Body of pancreas (tissue), 4 donors: Measurements from ENCODE around the gene TMEM255B. TPM values are rescaled to one million over a fixed set of nuclear protein-coding genes. Genes with fewer than 3 reads are reported as not detected.

Experiments used
- ATAC-seq: fragments of 150-250 bp; one replicate; pipeline ENCODE4 v1.9.1; 2016
- DNase-seq, 4 donors: peaks; one replicate each; pipeline ENCODE4 v3.0.0-alpha.2; 2019
- H3K27ac ChIP-seq, 4 donors: fragments of 200-600 bp; sonication (generic); 1 replicate in 3 of 4; 2 replicates in 1 of 4; pipeline versions ENCODE4 v1.5.1 to v1.6.1; 2016 to 2019; ENCODE audit warnings: mild to moderate bottlenecking in 1 of 4, mixed read lengths in 1 of 4, moderate library complexity in 1 of 4
- H3K27me3 ChIP-seq, 2 donors: fragments of 200-600 bp; sonication (generic); one replicate each; pipeline ENCODE4 v1.6.0; 2016; ENCODE audit warnings: mild to moderate bottlenecking in 1 of 2
- H3K36me3 ChIP-seq, 2 donors: fragments of 200-600 bp; sonication (generic); replicated peaks in 1 of 2; 2 replicates each; pipeline ENCODE4 v1.5.1; 2016; ENCODE audit warnings: low read depth in 2 of 2; ENCODE audit not compliant: insufficient read depth in 1 of 2
- H3K4me1 ChIP-seq: fragments of 200-600 bp; sonication (generic); one replicate; pipeline ENCODE4 v1.6.0; 2016
- H3K4me3 ChIP-seq, 2 donors: fragments of 200-600 bp; sonication (generic); 1 replicate in 1 of 2; 2 replicates in 1 of 2; pipeline ENCODE4 v1.5.1; 2016 to 2019
- H3K9me3 ChIP-seq, 3 donors: fragments of 200-600 bp; sonication (generic); 1 replicate in 2 of 3; 2 replicates in 1 of 3; pipeline ENCODE4 v1.5.1; 2016
- CTCF ChIP-seq, 7 experiments: fragments of 450-650 bp in 4 of 7; fragments of 200-600 bp in 3 of 7; sonication (generic) in 3 of 7; IDR thresholded peaks; one replicate each; pipeline ENCODE4 v1.5.1; 2016 to 2019; ENCODE audit warnings: antibody characterized with exemption in 7 of 7
- POLR2A ChIP-seq, 3 donors: fragments of 450-650 bp; IDR thresholded peaks; one replicate each; pipeline ENCODE4 v1.6.1; 2016; ENCODE audit warnings: antibody characterized with exemption in 3 of 3, mild to moderate bottlenecking in 2 of 3
- WGBS, 2 donors: methylation state at CpG; one replicate each; pipeline ENCODE4 v1.1.5; 2017; 5-methylcytosine and 5-hydroxymethylcytosine counted together
- intact Hi-C: fragments of 100-400 bp; cut with DNase I; formaldehyde crosslinking; loops from one replicate; pipeline ENCODE4 v1.15.1; 2023
- total RNA-seq, 2 donors: library from RNA; depleted of rRNA; stranded (reverse); fragments of >200 nt; gene quantifications; one replicate each; pipeline ENCODE4 v1.1.0, GENCODE V29; 2016

Gene TMEM255B
- total RNA-seq, 2 donors from 2014 or later: 1.0 to 4.6 TPM

GRCh38 chr13:113732176-113732960 lies 26.7 kb upstream of the TMEM255B start:
- H3K4me1 ChIP-seq: no peaks in the 10 kb centered on the region
- no peaks in the 10 kb centered on the region for H3K36me3 ChIP-seq
- H3K27ac ChIP-seq: no peak overlapping the region
- no peaks in the 10 kb centered on the region for H3K9me3 ChIP-seq
- TF ChIP-seq POLR2A (IDR thresholded peaks at IDR 0.05): no peak
- DNase-seq: peak in 1 of 4 donors; percentile 9
- 47 to 69% methylated on average over 10 to 26 of the region's 29 CpGs for WGBS, 2 donors
- peaks cover 0 to 3% of the 10 kb centered on the region in 2 donors for H3K27me3 ChIP-seq
- no peak overlapping the region for H3K4me3 ChIP-seq
- no peak for ATAC-seq
- intact Hi-C loops: no loop called here

GRCh38 chr13:113732961-113733950 lies 25.8 kb upstream of the TMEM255B start:
- peak in 1 of 4 donors; percentile 9 for DNase-seq
- Histone ChIP-seq H3K4me1 (no peaks in the 10 kb centered on the region), H3K4me3 (no peak overlapping the region), H3K27me3 (peaks cover 0 to 3% of the 10 kb centered on the region in 2 donors), H3K36me3 (no peaks in the 10 kb centered on the region), H3K9me3 (no peaks in the 10 kb centered on the region), H3K27ac (no peak overlapping the region)
- TF ChIP-seq POLR2A (IDR thresholded peaks at IDR 0.05) (no peak), CTCF (IDR thresholded peaks at IDR 0.05) (no peak)
- ATAC-seq: no peak
- intact Hi-C loops: no loop called here
- WGBS, 2 donors: 68 to 82% methylated on average over 44 to 46 of the region's 55 CpGs

GRCh38 chr13:113734099-113734825 lies 24.8 kb upstream of the TMEM255B start:
- no peak for ATAC-seq
- no peaks in the 10 kb centered on the region for H3K4me1 ChIP-seq
- intact Hi-C loops: no loop called here
- WGBS, 2 donors: 71 to 72% methylated on average over 20 to 26 of the region's 26 CpGs
- peak in 1 of 4 donors; percentile 10 for DNase-seq
- H3K4me3 ChIP-seq: no peak overlapping the region
- no peak overlapping the region for H3K27ac ChIP-seq
- H3K27me3 ChIP-seq: peaks cover 0 to 3% of the 10 kb centered on the region in 2 donors
- TF ChIP-seq CTCF (IDR thresholded peaks at IDR 0.05): no peak
- no peaks in the 10 kb centered on the region for H3K9me3 ChIP-seq
- no peaks in the 10 kb centered on the region for H3K36me3 ChIP-seq

- H3K27ac ChIP-seq: no peak overlapping the region
- H3K36me3 ChIP-seq: no peaks in the 10 kb centered on the region
- no peaks in the 10 kb centered on the region for H3K9me3 ChIP-seq
- ATAC-seq (no peak), DNase-seq (peak in 1 of 4 donors; percentile 3)
- TF ChIP-seq POLR2A (IDR thresholded peaks at IDR 0.05) (no peak), CTCF (IDR thresholded peaks at IDR 0.05) (no peak)
- peaks cover 0 to 3% of the 10 kb centered on the region in 2 donors for H3K27me3 ChIP-seq
- WGBS, 2 donors: 69 to 74% methylated on average over 6 to 8 of the region's 8 CpGs
- no peaks in the 10 kb centered on the region for H3K4me1 ChIP-seq
- no peak overlapping the region for H3K4me3 ChIP-seq
- intact Hi-C loops: no loop called here
Observed at GRCh38 chr13:113734826-113735125, 24.2 kb upstream of the TMEM255B start.

GRCh38 chr13:113735194-113735593 lies 23.8 kb upstream of the TMEM255B start:
- Histone ChIP-seq H3K27ac (no peak overlapping the region), H3K4me1 (no peaks in the 10 kb centered on the region), H3K9me3 (no peaks in the 10 kb centered on the region), H3K36me3 (no peaks in the 10 kb centered on the region), H3K27me3 (peaks cover 0 to 3% of the 10 kb centered on the region in 2 donors), H3K4me3 (no peak overlapping the region)
- DNase-seq: peak in 1 of 4 donors; percentile 11
- intact Hi-C loops: no loop called here
- no peak for ATAC-seq
- 69 to 72% methylated on average over 18 to 24 of the region's 26 CpGs for WGBS, 2 donors
- TF ChIP-seq CTCF (IDR thresholded peaks at IDR 0.05) (no peak), POLR2A (IDR thresholded peaks at IDR 0.05) (no peak)
